Adrenal gland (tissue), 12 donors: ENCODE data around the gene CEACAM18. TPM values are rescaled to one million over a fixed set of nuclear protein-coding genes. Genes with fewer than 3 reads are reported as not detected.

Experiments
- DNase-seq, 7 donors: peaks; one replicate each; pipeline ENCODE4 v3.0.0-alpha.2; 2019 to 2020
- H3K27ac ChIP-seq, 5 donors: fragments of 200-600 bp; sonication (generic) in 4 of 5; 1 replicate in 3 of 5; 2 replicates in 2 of 5; pipeline versions ENCODE4 v1.5.1 to v1.8.0; 2016 to 2020; ENCODE audit warnings: mild to moderate bottlenecking in 1 of 5
- H3K27me3 ChIP-seq: fragments of 200-600 bp; 2 replicates; pipeline ENCODE4 v1.8.0; 2021
- H3K36me3 ChIP-seq, 2 donors: fragments of 200-600 bp; replicated peaks in 1 of 2; 1 replicate in 1 of 2; 2 replicates in 1 of 2; pipeline versions ENCODE4 v1.5.1 to v1.8.0; 2018 to 2022
- H3K4me1 ChIP-seq, 2 donors: fragments of 200-600 bp; replicated peaks in 1 of 2; 1 replicate in 1 of 2; 2 replicates in 1 of 2; pipeline versions ENCODE4 v1.5.1 to v1.8.0; 2018 to 2021
- H3K4me3 ChIP-seq, 4 donors: fragments of 200-600 bp; sonication (generic) in 3 of 4; one replicate each; pipeline ENCODE4 v1.5.1; 2016 to 2018
- H3K9me3 ChIP-seq, 3 donors: fragments of 200-600 bp; sonication (generic) in 1 of 3; replicated peaks in 1 of 3; 1 replicate in 2 of 3; 2 replicates in 1 of 3; pipeline versions ENCODE4 v1.5.1 to v1.8.0; 2016 to 2021
- CTCF ChIP-seq, 6 experiments: fragments of 450-650 bp in 4 of 6; fragments of 200-600 bp in 2 of 6; sonication (generic) in 1 of 6; IDR thresholded peaks; 1 replicate in 5 of 6; 2 replicates in 1 of 6; pipeline versions ENCODE4 v1.5.1 to v1.8.0; 2016 to 2021; ENCODE audit warnings: antibody characterized with exemption in 6 of 6, mild to moderate bottlenecking in 2 of 6, moderate library complexity in 1 of 6
- POLR2A ChIP-seq, 2 donors: fragments of 450-650 bp; IDR thresholded peaks; one replicate each; pipeline ENCODE4 v1.6.1; 2017; ENCODE audit warnings: antibody characterized with exemption in 2 of 2, mild to moderate bottlenecking in 2 of 2, moderate library complexity in 1 of 2
- WGBS, 4 donors: extraction: QIAGEN DNeasy Blood & Tissue Kit in 2 of 4; methylation state at CpG; one replicate each; pipeline versions ENCODE4 v1.1.5 to v1.1.7; 2013 to 2017; 5-methylcytosine and 5-hydroxymethylcytosine counted together
- intact Hi-C, 2 donors: fragments of 100-400 bp; cut with DNase I; formaldehyde crosslinking; loops; one replicate each; pipeline versions ENCODE4 v1.14.1 to v1.15.0; 2022 to 2023
- polyA plus RNA-seq, 3 donors: library from polyadenylated mRNA; stranded (reverse); fragments of 200-250 nt in 2 of 3; fragments of 350-450 nt in 1 of 3; fragmentation: Illumina TruSeq in 1 of 3; extraction: RNeasy Lipid Tissue Mini Kit (QIAGEN cat#74804) in 1 of 3; gene quantifications; one replicate each; pipeline ENCODE4 v1.2.3, GENCODE V29; 2013 to 2014
- total RNA-seq, 9 donors: library from RNA; depleted of rRNA in 4 of 9; stranded (reverse); fragments of >200 nt in 4 of 9; fragments of 120-200 nt in 1 of 9; fragmentation: NEBNext Ultra II Directional in 1 of 9; extraction: Animal tissue kit (Norgen Biotek cat#: 25700) in 1 of 9; gene quantifications; one replicate each; pipeline versions ENCODE4 v1.1.0 to v1.2.4, GENCODE V29; 2013 to 2023
- donor health status: healthy with polysubstance abuse.
- donor health status: Bipolar disorder and iron deficiency.
- donor health status: DM: yes; HTN: yes; CAD: no.
- donor health status: DM: no; HTN: no; CAD: no.
- donor health status: DM: no; HTN: no; CAD: no.
- donor health status: DM: yes; HTN: yes; CAD: no.

The CEACAM18 gene
- total and polyA plus RNA-seq, 12 donors = not detected

GRCh38 chr19:51503286-51503817, 25.0 kb downstream of the CEACAM18 start:
- WGBS, 4 donors = 64 to 83% (median 70%) methylated on average over 4 to 5 of the region's 5 CpGs
- Histone ChIP-seq H3K4me3 (no peak overlapping the region), H3K36me3 (no peaks in the 10 kb centered on the region), H3K9me3 (no peaks in the 10 kb centered on the region), H3K4me1 (no peaks in the 10 kb centered on the region), H3K27me3 (no peaks in the 10 kb centered on the region), H3K27ac (no peak overlapping the region)
- TF ChIP-seq CTCF (IDR thresholded peaks at IDR 0.05) (no peak), POLR2A (IDR thresholded peaks at IDR 0.05) (no peak)
- DNase-seq = no peak
- intact Hi-C loops = no loop called here

- H3K4me3 ChIP-seq = no peak overlapping the region
- DNase-seq = no peak
- H3K4me1 ChIP-seq = no peaks in the 10 kb centered on the region
- no peaks in the 10 kb centered on the region for H3K9me3 ChIP-seq
- no peaks in the 10 kb centered on the region for H3K27me3 ChIP-seq
- no peaks in the 10 kb centered on the region for H3K36me3 ChIP-seq
- H3K27ac ChIP-seq = no peak overlapping the region
- TF ChIP-seq CTCF (IDR thresholded peaks at IDR 0.05) (no peak), POLR2A (IDR thresholded peaks at IDR 0.05) (no peak)
- WGBS, 4 donors = 35 to 45% (median 39%) methylated on average over 3 of the region's 3 CpGs
- intact Hi-C loops = no loop called here
Measured at GRCh38 chr19:51503896-51504295, 25.6 kb downstream of the CEACAM18 start.

GRCh38 chr19:51505904-51506303, 27.6 kb downstream of the CEACAM18 start:
- Histone ChIP-seq H3K27me3 (no peaks in the 10 kb centered on the region), H3K4me1 (no peaks in the 10 kb centered on the region), H3K4me3 (no peak overlapping the region), H3K27ac (no peak overlapping the region), H3K36me3 (no peaks in the 10 kb centered on the region), H3K9me3 (no peaks in the 10 kb centered on the region)
- TF ChIP-seq POLR2A (IDR thresholded peaks at IDR 0.05) (no peak), CTCF (IDR thresholded peaks at IDR 0.05) (no peak)
- intact Hi-C loops = no loop called here
- no peak for DNase-seq
- WGBS, 4 donors = 34 to 54% (median 39%) methylated on average over 3 of the region's 3 CpGs

GRCh38 chr19:51507192-51507591, 28.9 kb downstream of the CEACAM18 start:
- WGBS, 4 donors = 37 to 43% (median 40%) methylated on average over 3 of the region's 3 CpGs
- Histone ChIP-seq H3K27me3 (no peaks in the 10 kb centered on the region), H3K36me3 (no peaks in the 10 kb centered on the region), H3K9me3 (no peaks in the 10 kb centered on the region), H3K4me1 (no peaks in the 10 kb centered on the region), H3K27ac (no peak overlapping the region), H3K4me3 (no peak overlapping the region)
- intact Hi-C loops = no loop called here
- DNase-seq = peak in 1 of 7 donors; percentile 23
- no peak for TF ChIP-seq CTCF (IDR thresholded peaks at IDR 0.05)
- TF ChIP-seq POLR2A (IDR thresholded peaks at IDR 0.05) = no peak
